ENCODE measurements around the gene RITA1. TPM values are rescaled to one million over a fixed set of nuclear protein-coding genes. Genes with fewer than 3 reads are reported as not detected.
A peak's percentile ranks its signal among the peaks of the same experiment; 100 is the strongest.

RITA1 gene
- total RNA-seq, 1 donor from 2014 or later, result 15.5 TPM

- H3K4me1 Mint-ChIP-seq (ENCODE audit: low read depth), result peaks cover 52% of the 10 kb centered on the region
- TF ChIP-seq CTCF (IDR thresholded peaks at IDR 0.05), result no peak
- H3K9me3 Mint-ChIP-seq (ENCODE audit: low read depth), result no peaks in the 10 kb centered on the region
- DNase-seq (ENCODE audit: low spot score), result no peak
- no peaks in the 10 kb centered on the region for H3K36me3 Mint-ChIP-seq (ENCODE audit: low read depth)
- no peaks in the 10 kb centered on the region for H3K27me3 Mint-ChIP-seq (ENCODE audit: low read depth)
- peak overlapping the region; percentile 83 for H3K4me3 Mint-ChIP-seq (ENCODE audit: unreplicated experiment)
- peak overlapping the region; percentile 88 for H3K27ac Mint-ChIP-seq (ENCODE audit: unreplicated experiment)
Observed at GRCh38 chr12:113220593-113221180, 35.2 kb downstream of the RITA1 start.

GRCh38 chr12:113221181-113221996 is 35.9 kb downstream of the RITA1 start, which contains the start of gene TPCN1:
TSS of gene TPCN1 (plus strand) at chr12:113221464. CDS start at chr12:113226853, 5,389 bp downstream.
- peaks cover 45% of the 10 kb centered on the region for H3K4me1 Mint-ChIP-seq (ENCODE audit: low read depth)
- DNase-seq (ENCODE audit: low spot score), result peak; percentile 100
- H3K9me3 Mint-ChIP-seq (ENCODE audit: low read depth), result no peaks in the 10 kb centered on the region
- peak; percentile 27 for TF ChIP-seq CTCF (IDR thresholded peaks at IDR 0.05)
- no peaks in the 10 kb centered on the region for H3K36me3 Mint-ChIP-seq (ENCODE audit: low read depth)
- H3K4me3 Mint-ChIP-seq (ENCODE audit: unreplicated experiment), result peak within 1 kb of the TSS; percentile 83
- H3K27ac Mint-ChIP-seq (ENCODE audit: unreplicated experiment), result peak within 1 kb of the TSS; percentile 94
- H3K27me3 Mint-ChIP-seq (ENCODE audit: low read depth), result no peaks in the 10 kb centered on the region

GRCh38 chr12:113221997-113222729 is 36.6 kb downstream of the RITA1 start:
- TF ChIP-seq CTCF (IDR thresholded peaks at IDR 0.05), result no peak
- Mint-ChIP-seq H3K27ac (ENCODE audit: unreplicated experiment) (peak overlapping the region; percentile 94), H3K27me3 (ENCODE audit: low read depth) (no peaks in the 10 kb centered on the region), H3K4me3 (ENCODE audit: unreplicated experiment) (peak overlapping the region; percentile 83), H3K4me1 (ENCODE audit: low read depth) (peaks cover 43% of the 10 kb centered on the region), H3K36me3 (ENCODE audit: low read depth) (no peaks in the 10 kb centered on the region), H3K9me3 (ENCODE audit: low read depth) (no peaks in the 10 kb centered on the region)
- DNase-seq (ENCODE audit: low spot score), result no peak

GRCh38 chr12:113222730-113223531 is 37.4 kb downstream of the RITA1 start:
- no peak for DNase-seq (ENCODE audit: low spot score)
- Mint-ChIP-seq H3K4me3 (ENCODE audit: unreplicated experiment) (peak overlapping the region; percentile 83), H3K36me3 (ENCODE audit: low read depth) (no peaks in the 10 kb centered on the region), H3K27ac (ENCODE audit: unreplicated experiment) (peak overlapping the region; percentile 94), H3K27me3 (ENCODE audit: low read depth) (no peaks in the 10 kb centered on the region), H3K9me3 (ENCODE audit: low read depth) (no peaks in the 10 kb centered on the region), H3K4me1 (ENCODE audit: low read depth) (peaks cover 43% of the 10 kb centered on the region)
- peak; percentile 22 for TF ChIP-seq CTCF (IDR thresholded peaks at IDR 0.05)
